Nephron progenitor cell (in vitro differentiated cells): ENCODE measurements around the gene ELAC1.

Experiments used
- DNase-seq: peaks from one replicate; pipeline ENCODE4 v3.0.0; 2021
- H3K27ac Mint-ChIP-seq: 2 replicates; pipeline ENCODE4 v1.8.0; 2021; ENCODE audit warnings: mild to moderate bottlenecking, moderate library complexity, mixed read lengths
- H3K27me3 Mint-ChIP-seq: 2 replicates; pipeline ENCODE4 v1.8.0; 2021; ENCODE audit warnings: mild to moderate bottlenecking, low read depth, mixed read lengths; ENCODE audit not compliant: poor library complexity
- H3K36me3 Mint-ChIP-seq: 2 replicates; pipeline ENCODE4 v1.8.0; 2021; ENCODE audit warnings: low read depth, mixed read lengths
- H3K4me1 Mint-ChIP-seq: 2 replicates; pipeline ENCODE4 v1.8.0; 2021; ENCODE audit warnings: mixed read lengths
- H3K4me3 Mint-ChIP-seq: 2 replicates; pipeline ENCODE4 v1.8.0; 2021; ENCODE audit warnings: mild to moderate bottlenecking, moderate library complexity, mixed read lengths
- H3K9me3 Mint-ChIP-seq: 2 replicates; pipeline ENCODE4 v1.8.0; 2021; ENCODE audit warnings: mild to moderate bottlenecking, moderate library complexity, mixed read lengths
- CTCF ChIP-seq: fragments of 200-600 bp; sonication (generic); IDR thresholded peaks from 2 replicates; pipeline ENCODE4 v1.5.0; 2021; ENCODE audit warnings: antibody characterized with exemption

The ELAC1 gene

GRCh38 chr18:51006061-51006818 lies 38.4 kb downstream of the ELAC1 start:
- H3K36me3 Mint-ChIP-seq = peaks cover 10% of the 10 kb centered on the region
- H3K27ac Mint-ChIP-seq = no peak overlapping the region
- H3K4me1 Mint-ChIP-seq = peaks cover 12% of the 10 kb centered on the region
- H3K4me3 Mint-ChIP-seq = no peak overlapping the region
- DNase-seq = no peak
- H3K9me3 Mint-ChIP-seq = peaks cover 21% of the 10 kb centered on the region
- peaks cover 9% of the 10 kb centered on the region for H3K27me3 Mint-ChIP-seq
- no peak for TF ChIP-seq CTCF

GRCh38 chr18:51006948-51007789 lies 39.3 kb downstream of the ELAC1 start:
- DNase-seq = no peak
- no peak overlapping the region for H3K4me3 Mint-ChIP-seq

GRCh38 chr18:51007790-51008139 lies 39.9 kb downstream of the ELAC1 start:
- DNase-seq = no peak
- Mint-ChIP-seq H3K27me3 (peaks cover 5% of the 10 kb centered on the region), H3K27ac (no peak overlapping the region), H3K4me3 (no peak overlapping the region), H3K9me3 (peaks cover 6% of the 10 kb centered on the region), H3K4me1 (peaks cover 12% of the 10 kb centered on the region), H3K36me3 (no peaks in the 10 kb centered on the region)
- TF ChIP-seq CTCF = no peak

More at GRCh38 chr18:51006948-51007789, 39.3 kb downstream of the ELAC1 start:
- TF ChIP-seq CTCF = no peak
- no peak overlapping the region for H3K27ac Mint-ChIP-seq
- peaks cover 5% of the 10 kb centered on the region for H3K27me3 Mint-ChIP-seq
- peaks cover 12% of the 10 kb centered on the region for H3K9me3 Mint-ChIP-seq
- H3K4me1 Mint-ChIP-seq = peaks cover 12% of the 10 kb centered on the region
- peaks cover under 1% of the 10 kb centered on the region for H3K36me3 Mint-ChIP-seq

GRCh38 chr18:51009072-51009471 lies 41.2 kb downstream of the ELAC1 start:
- Mint-ChIP-seq H3K36me3 (no peaks in the 10 kb centered on the region), H3K4me1 (peaks cover 12% of the 10 kb centered on the region), H3K27ac (no peak overlapping the region), H3K4me3 (no peak overlapping the region), H3K9me3 (peaks cover 3% of the 10 kb centered on the region), H3K27me3 (peaks cover 2% of the 10 kb centered on the region)
- no peak for TF ChIP-seq CTCF
- DNase-seq = no peak

GRCh38 chr18:51010218-51010617 lies 42.4 kb downstream of the ELAC1 start:
- Mint-ChIP-seq H3K4me1 (peaks cover 12% of the 10 kb centered on the region), H3K27ac (no peak overlapping the region), H3K9me3 (peaks cover 7% of the 10 kb centered on the region), H3K36me3 (peaks cover 5% of the 10 kb centered on the region), H3K4me3 (no peak overlapping the region), H3K27me3 (peaks cover 2% of the 10 kb centered on the region)
- no peak for TF ChIP-seq CTCF
- no peak for DNase-seq
